Muscle layer of duodenum (tissue), 2 donors: ENCODE results near the gene MYH7B.
A peak's percentile ranks its signal among the peaks of the same experiment; 100 is the strongest.

Source experiments
- H3K27ac ChIP-seq: one replicate; pipeline ENCODE4 v1.7.0; 2013; ENCODE audit warnings: mild to moderate bottlenecking, low read length
- H3K27me3 ChIP-seq: one replicate; pipeline ENCODE4 v1.7.0; 2013; ENCODE audit warnings: low read depth, mild to moderate bottlenecking, control low read depth, low read length
- H3K36me3 ChIP-seq, 2 donors: one replicate each; pipeline ENCODE4 v1.7.0; 2013; ENCODE audit warnings: low read length in 2 of 2, control low read depth in 1 of 2, mild to moderate bottlenecking in 1 of 2; ENCODE audit not compliant: insufficient read depth in 2 of 2, control insufficient read depth in 1 of 2
- H3K4me1 ChIP-seq, 2 donors: one replicate each; pipeline ENCODE4 v1.7.0; 2013; ENCODE audit warnings: low read length in 2 of 2, mild to moderate bottlenecking in 2 of 2, control low read depth in 1 of 2, moderate library complexity in 1 of 2; ENCODE audit not compliant: insufficient read depth in 2 of 2, control insufficient read depth in 1 of 2
- H3K4me3 ChIP-seq, 2 donors: one replicate each; pipeline ENCODE4 v1.7.0; 2013; ENCODE audit warnings: low read length in 2 of 2, low read depth in 1 of 2, mild to moderate bottlenecking in 1 of 2
- H3K9me3 ChIP-seq, 2 donors: one replicate each; pipeline ENCODE4 v1.7.0; 2013; ENCODE audit warnings: low read length in 2 of 2, control low read depth in 1 of 2, mild to moderate bottlenecking in 1 of 2; ENCODE audit not compliant: control insufficient read depth in 1 of 2
- donor health status: healthy.

Gene MYH7B

DNA sequence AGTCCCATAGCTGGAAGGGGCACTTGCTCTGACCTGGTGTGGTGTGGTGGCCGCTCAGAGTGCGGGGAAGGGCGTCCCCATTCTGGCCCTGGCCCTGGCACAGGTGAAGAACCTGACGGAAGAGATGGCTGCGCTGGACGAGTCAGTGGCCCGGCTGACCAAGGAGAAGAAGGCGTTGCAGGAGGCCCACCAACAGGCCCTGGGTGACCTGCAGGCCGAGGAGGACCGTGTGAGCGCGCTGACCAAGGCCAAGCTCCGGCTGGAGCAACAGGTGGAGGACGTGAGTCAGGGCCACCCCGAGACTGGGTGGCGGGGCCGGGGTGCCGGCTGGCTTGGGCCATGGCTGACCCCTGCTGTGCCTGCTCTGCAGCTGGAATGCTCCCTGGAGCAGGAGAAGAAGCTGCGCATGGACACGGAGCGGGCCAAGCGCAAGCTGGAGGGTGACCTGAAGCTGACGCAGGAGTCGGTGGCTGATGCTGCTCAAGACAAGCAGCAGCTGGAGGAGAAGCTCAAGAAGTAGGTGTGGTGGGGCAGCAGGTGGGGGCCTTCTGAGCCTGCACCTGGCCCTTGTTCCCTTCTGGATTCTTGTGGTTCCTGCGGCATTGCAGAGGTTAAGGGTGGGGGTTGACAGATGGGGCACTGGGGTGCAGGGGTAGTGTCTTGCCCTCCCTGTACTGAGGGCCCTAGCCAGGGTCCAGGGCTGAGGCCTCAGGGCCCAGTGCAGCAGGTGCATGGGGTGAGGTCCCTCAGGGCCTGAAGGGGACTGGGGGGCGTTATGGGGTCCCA lies 40.8 kb downstream of the MYH7B start:
- H3K4me1 ChIP-seq = peaks cover 0 to 12% of the 10 kb centered on the region in 2 donors
- no peak overlapping the region for H3K27ac ChIP-seq
- no peaks in the 10 kb centered on the region for H3K27me3 ChIP-seq
- H3K4me3 ChIP-seq = no peak overlapping the region
- H3K9me3 ChIP-seq = no peaks in the 10 kb centered on the region
- peaks cover 30 to 70% of the 10 kb centered on the region in 2 donors for H3K36me3 ChIP-seq

DNA sequence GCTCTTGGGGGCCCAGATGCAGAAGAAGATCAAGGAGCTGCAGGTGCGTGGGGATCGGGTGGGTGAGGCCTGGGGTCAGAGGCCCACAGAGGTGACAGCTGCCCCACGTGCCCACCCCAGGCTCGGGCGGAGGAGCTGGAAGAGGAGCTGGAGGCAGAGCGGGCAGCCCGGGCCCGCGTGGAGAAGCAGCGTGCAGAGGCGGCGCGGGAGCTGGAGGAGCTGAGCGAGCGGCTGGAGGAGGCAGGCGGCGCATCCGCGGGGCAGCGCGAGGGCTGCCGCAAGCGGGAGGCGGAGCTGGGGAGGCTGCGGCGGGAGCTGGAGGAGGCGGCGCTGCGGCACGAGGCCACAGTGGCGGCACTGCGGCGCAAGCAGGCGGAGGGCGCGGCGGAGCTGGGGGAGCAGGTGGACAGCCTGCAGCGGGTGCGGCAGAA lies 41.5 kb downstream of the MYH7B start:
- Histone ChIP-seq H3K36me3 (peaks cover 36 to 78% of the 10 kb centered on the region in 2 donors), H3K9me3 (no peaks in the 10 kb centered on the region), H3K27me3 (no peaks in the 10 kb centered on the region), H3K4me3 (peak overlapping the region in 1 of 2 donors; percentile 37), H3K27ac (no peak overlapping the region), H3K4me1 (peaks cover 0 to 12% of the 10 kb centered on the region in 2 donors)

DNA sequence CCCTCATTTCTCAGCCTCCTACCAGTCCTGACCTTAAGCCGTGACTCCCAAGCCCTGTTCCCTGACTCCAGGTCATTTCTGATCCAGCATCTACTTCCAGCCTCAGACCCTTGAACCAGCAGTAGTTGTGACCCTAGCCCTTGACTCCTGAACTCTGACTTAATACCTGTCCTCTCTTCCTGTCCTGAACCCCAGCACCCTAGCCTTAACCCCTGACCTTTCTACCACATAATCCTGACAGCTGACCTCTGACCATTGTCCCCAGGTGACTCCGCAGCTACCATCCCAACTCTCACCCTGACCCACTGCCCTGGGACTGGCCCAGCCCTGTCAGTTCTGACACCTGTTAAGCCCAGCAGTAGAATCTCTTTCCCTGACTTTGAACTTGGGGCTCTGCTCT lies 42.1 kb downstream of the MYH7B start:
- no peaks in the 10 kb centered on the region for H3K27me3 ChIP-seq
- H3K4me3 ChIP-seq = no peak overlapping the region
- H3K36me3 ChIP-seq = peaks cover 39 to 84% of the 10 kb centered on the region in 2 donors
- H3K27ac ChIP-seq = no peak overlapping the region
- H3K4me1 ChIP-seq = peaks cover 0 to 12% of the 10 kb centered on the region in 2 donors
- H3K9me3 ChIP-seq = no peaks in the 10 kb centered on the region

DNA sequence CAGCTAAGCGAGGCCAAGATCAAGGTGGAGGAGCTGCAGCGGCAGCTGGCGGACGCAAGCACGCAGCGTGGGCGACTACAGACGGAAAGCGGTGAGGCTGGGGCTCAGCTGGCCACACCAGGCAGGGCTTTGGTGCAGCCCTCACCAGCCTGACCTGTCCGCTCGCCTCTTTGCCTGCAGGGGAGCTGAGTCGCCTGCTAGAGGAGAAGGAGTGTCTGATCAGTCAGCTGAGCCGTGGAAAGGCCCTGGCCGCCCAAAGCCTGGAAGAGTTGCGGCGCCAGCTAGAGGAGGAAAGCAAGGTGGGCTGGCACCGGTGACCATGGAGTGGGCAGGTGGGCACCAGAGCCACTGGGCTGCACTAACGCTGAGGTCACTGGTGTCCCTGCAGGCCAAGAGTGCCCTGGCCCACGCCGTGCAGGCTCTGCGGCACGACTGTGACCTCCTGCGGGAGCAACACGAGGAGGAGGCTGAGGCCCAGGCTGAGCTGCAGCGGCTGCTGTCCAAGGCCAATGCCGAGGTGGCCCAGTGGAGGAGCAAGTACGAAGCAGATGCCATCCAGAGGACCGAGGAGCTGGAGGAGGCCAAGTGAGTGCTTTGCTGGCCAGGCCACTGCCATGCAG lies 42.8 kb downstream of the MYH7B start:
- H3K9me3 ChIP-seq = no peaks in the 10 kb centered on the region
- no peak overlapping the region for H3K27ac ChIP-seq
- H3K27me3 ChIP-seq = no peaks in the 10 kb centered on the region
- peaks cover 44 to 86% of the 10 kb centered on the region in 2 donors for H3K36me3 ChIP-seq
- peaks cover 0 to 12% of the 10 kb centered on the region in 2 donors for H3K4me1 ChIP-seq
- H3K4me3 ChIP-seq = no peak overlapping the region

DNA sequence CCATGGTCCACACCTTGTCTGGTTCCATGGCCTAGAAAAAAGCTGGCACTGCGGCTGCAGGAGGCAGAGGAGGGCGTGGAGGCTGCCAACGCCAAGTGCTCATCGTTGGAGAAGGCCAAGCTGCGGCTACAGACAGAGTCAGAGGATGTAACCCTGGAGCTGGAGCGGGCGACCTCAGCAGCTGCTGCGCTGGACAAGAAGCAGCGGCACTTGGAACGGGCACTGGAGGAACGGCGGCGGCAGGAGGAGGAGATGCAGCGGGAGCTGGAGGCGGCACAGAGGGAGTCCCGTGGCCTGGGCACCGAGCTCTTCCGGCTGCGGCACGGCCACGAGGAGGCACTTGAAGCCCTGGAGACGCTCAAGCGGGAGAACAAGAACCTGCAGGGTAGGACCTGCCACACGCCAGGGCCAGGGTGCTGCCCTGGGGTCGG lies 43.4 kb downstream of the MYH7B start:
- Histone ChIP-seq H3K4me1 (peaks cover 0 to 12% of the 10 kb centered on the region in 2 donors), H3K9me3 (no peaks in the 10 kb centered on the region), H3K4me3 (no peak overlapping the region), H3K36me3 (peaks cover 44 to 87% of the 10 kb centered on the region in 2 donors), H3K27me3 (no peaks in the 10 kb centered on the region), H3K27ac (no peak overlapping the region)

DNA sequence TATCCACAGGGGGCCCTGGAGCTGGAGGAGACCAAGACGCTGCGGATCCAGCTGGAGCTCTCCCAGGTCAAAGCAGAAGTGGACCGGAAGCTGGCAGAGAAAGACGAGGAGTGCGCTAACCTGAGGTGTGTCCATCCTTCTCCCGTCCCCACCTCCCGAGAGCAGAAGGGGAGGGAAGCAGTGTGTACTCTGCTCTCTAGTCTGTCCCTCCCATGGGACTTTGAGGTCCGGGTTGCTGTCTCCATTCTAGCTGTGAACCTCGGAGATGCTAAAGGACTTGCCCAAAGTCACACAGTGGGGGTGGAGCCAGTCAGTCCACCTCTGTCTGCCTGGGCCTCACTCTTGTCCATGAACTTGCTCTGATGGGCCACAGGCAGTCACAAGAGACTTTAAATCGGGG lies 44.1 kb downstream of the MYH7B start:
- no peak overlapping the region for H3K4me3 ChIP-seq
- no peak overlapping the region for H3K27ac ChIP-seq
- H3K27me3 ChIP-seq = no peaks in the 10 kb centered on the region
- H3K36me3 ChIP-seq = peaks cover 51 to 88% of the 10 kb centered on the region in 2 donors
- no peaks in the 10 kb centered on the region for H3K9me3 ChIP-seq
- H3K4me1 ChIP-seq = peaks cover 0 to 12% of the 10 kb centered on the region in 2 donors

DNA sequence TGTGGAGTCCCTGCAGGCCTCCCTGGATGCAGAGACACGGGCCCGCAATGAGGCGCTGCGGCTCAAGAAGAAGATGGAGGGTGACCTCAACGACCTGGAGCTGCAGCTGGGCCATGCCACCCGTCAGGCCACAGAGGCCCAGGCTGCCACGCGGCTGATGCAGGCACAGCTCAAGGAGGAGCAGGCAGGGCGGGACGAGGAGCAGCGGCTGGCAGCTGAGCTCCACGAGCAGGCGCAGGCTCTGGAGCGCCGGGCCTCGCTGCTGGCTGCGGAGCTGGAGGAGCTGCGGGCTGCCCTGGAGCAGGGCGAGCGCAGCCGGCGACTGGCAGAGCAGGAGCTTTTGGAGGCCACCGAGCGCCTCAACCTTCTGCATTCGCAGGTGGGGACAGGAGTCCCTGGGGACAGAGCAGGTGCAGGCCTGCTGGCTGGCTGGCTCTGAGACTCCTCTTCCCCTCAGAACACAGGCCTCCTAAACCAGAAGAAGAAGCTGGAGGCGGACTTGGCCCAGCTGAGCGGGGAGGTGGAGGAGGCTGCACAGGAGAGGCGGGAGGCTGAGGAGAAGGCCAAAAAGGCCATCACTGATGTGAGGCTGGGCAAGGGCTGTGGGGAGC lies 44.7 kb downstream of the MYH7B start:
- Histone ChIP-seq H3K4me1 (peaks cover 0 to 12% of the 10 kb centered on the region in 2 donors), H3K4me3 (no peak overlapping the region), H3K9me3 (no peaks in the 10 kb centered on the region), H3K36me3 (peaks cover 55 to 88% of the 10 kb centered on the region in 2 donors), H3K27me3 (no peaks in the 10 kb centered on the region), H3K27ac (no peak overlapping the region)

DNA sequence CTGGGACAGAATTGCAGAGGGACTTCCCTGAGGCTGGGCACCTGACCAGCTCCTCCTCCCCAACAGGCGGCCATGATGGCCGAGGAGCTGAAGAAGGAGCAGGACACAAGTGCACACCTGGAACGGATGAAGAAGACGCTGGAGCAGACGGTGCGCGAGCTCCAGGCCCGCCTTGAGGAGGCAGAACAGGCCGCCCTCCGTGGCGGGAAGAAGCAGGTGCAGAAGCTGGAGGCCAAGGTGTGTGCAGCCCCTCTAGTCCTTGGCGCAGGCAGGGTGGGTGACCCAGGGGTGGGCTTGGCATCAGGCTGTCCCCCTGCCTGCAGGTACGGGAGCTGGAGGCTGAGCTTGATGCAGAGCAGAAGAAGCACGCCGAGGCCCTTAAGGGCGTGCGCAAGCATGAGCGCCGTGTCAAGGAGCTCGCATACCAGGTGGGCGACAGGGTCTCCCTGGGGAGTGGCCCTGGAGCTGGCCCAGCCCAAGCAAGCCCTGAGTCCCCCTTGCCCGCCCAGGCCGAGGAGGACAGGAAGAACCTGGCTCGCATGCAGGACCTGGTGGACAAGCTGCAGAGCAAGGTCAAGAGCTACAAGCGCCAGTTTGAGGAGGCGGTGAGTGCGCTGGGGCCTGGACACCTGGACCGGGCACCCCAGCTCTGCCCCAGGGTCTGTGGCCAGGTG lies 45.4 kb downstream of the MYH7B start:
- Histone ChIP-seq H3K27ac (no peak overlapping the region), H3K36me3 (peaks cover 55 to 88% of the 10 kb centered on the region in 2 donors), H3K4me1 (peaks cover 0 to 12% of the 10 kb centered on the region in 2 donors), H3K4me3 (no peak overlapping the region), H3K27me3 (no peaks in the 10 kb centered on the region), H3K9me3 (no peaks in the 10 kb centered on the region)

DNA sequence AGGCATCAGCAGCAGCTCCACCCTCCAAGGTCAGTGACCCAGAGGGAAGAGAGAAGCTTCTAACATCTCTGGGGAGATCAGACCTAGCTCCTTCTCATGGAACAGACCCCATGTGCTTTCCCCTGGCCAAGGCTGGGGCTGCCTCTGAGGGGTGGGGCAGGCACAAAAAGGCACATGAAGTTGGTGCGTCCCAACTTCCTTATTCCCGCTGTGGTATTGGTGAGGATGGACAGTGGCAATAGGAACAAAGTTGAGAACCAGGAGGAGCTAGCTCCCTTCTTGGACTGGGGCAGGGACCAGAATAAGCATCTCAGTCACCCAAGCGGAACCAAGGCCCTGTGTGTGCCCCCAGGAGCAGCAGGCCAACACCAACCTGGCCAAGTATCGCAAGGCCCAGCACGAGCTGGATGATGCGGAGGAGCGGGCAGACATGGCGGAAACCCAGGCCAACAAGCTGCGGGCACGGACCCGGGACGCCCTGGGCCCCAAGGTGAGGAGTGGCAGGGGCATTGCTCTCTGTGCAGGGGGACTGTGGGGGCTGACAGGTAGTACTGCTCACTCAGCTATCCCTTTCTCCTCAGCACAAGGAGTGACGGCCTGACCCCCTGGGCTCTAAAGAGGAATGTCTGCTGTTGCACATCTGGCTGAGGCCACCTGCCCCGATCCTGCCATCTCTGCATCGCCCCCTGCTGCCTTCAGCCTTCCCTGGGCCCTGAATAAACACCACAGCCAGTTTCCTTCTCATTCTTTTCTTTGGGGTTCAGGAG lies 46.1 kb downstream of the MYH7B start:
- Histone ChIP-seq H3K4me1 (peaks cover 0 to 11% of the 10 kb centered on the region in 2 donors), H3K9me3 (no peaks in the 10 kb centered on the region), H3K4me3 (no peak overlapping the region), H3K27ac (no peak overlapping the region), H3K27me3 (no peaks in the 10 kb centered on the region), H3K36me3 (peaks cover 59 to 87% of the 10 kb centered on the region in 2 donors)

DNA sequence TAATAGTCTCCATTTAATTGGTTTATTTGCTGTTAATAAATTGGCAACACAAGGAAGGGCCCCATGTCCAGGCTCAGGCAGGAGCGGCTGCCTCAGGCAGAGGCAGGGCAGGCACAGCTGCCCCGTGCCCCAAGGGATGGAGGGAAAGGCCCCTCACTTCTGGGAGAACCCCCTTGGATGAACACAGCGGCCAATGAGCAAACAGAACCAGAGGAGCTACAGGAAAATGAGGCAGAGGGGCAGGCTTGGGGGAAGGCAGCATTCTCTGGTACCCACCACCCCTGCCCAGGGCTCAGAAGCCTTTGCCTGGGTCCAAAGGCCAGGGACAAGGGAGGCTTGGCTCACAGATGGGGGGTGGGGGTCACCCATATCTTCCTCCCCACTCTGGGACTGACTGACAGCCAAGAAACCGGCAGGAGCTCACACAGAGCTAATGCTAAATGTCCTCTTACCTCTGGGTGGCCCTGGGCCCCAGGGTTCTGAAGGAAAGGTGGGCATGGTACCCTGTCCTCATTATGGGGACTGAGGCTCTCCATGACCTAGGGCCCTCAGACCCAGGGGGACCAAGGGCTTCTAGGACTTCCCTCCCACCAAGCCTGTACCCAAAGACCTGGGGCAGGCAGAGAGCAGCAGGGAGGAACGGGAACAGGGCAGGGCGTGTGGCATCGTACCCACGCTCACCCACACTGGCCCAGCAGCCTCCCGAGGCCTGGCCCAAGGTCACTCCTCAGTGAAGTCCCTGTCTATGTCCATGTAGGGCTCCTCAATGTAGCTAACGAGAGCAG lies 47.0 kb downstream of the MYH7B start:
- H3K36me3 ChIP-seq = peaks cover 67 to 93% of the 10 kb centered on the region in 2 donors

More for the DNA sequence above, 47.0 kb downstream of the MYH7B start:
- Histone ChIP-seq H3K4me3 (no peak overlapping the region), H3K27me3 (no peaks in the 10 kb centered on the region), H3K4me1 (peaks cover 0 to 3% of the 10 kb centered on the region in 2 donors), H3K27ac (no peak overlapping the region), H3K9me3 (no peaks in the 10 kb centered on the region)
